NT2/D1 (cell line): ENCODE data around the gene LMAN2.

Experiments
- SUZ12 ChIP-seq: IDR thresholded peaks from 2 replicates; pipeline ENCODE4 v1.6.1; 2011; ENCODE audit not compliant: insufficient read length, insufficient read depth; ENCODE audit errors: extremely low read depth
- YY1 ChIP-seq: IDR thresholded peaks from 2 replicates; pipeline ENCODE4 v1.6.1; 2011; ENCODE audit not compliant: insufficient read length, insufficient read depth
- ZNF274 ChIP-seq: IDR thresholded peaks from 2 replicates; pipeline ENCODE4 v1.6.1; 2011; ENCODE audit warnings: mild to moderate bottlenecking, low read depth, low read length

GRCh38 chr5:177330991-177331842, 20.3 kb downstream of the LMAN2 start:
- no peak for TF ChIP-seq YY1
- TF ChIP-seq ZNF274 = no peak
- no peak for TF ChIP-seq SUZ12
